HT-29 (cell line): Measurements from ENCODE around the gene PKNOX2. TPM values are rescaled to one million over a fixed set of nuclear protein-coding genes. Genes with fewer than 3 reads are reported as not detected.

Experiments used
- DNase-seq: peaks from one replicate; pipeline ENCODE4 v3.0.0-alpha.2; 2015; ENCODE audit warnings: low spot score
- total RNA-seq: library from RNA; depleted of rRNA; stranded (reverse); fragments of >200 nt; shearing (Covaris generic); gene quantifications from 2 replicates; pipeline ENCODE4 v1.2.3, GENCODE V29; 2014

PKNOX2 gene
- total RNA-seq, 1 experiment from 2014 or later: not detected

DNA sequence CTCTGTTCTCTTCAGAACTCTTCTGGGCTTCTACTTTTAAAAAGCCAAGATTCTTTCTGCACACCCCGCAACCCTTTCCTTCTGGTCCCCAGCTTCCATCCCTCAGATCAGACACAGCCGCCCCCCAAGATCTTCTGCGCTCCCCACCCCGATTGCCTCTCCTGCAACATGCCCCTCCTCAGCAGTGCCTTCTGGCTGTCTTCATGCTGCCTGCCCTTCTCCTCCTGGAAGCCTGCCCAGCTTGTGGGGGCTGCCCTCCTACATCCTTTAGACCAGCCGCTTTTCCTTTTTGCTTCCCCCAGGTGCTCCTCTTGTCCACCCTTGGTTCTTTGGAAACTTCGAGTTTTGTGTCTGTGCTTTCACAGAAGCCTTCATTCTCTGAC, 187.3 kb downstream of the PKNOX2 start:
- no peak for DNase-seq

GRCh38 chr11:125356797-125357196, 192.2 kb downstream of the PKNOX2 start:
- no peak for DNase-seq

DNA sequence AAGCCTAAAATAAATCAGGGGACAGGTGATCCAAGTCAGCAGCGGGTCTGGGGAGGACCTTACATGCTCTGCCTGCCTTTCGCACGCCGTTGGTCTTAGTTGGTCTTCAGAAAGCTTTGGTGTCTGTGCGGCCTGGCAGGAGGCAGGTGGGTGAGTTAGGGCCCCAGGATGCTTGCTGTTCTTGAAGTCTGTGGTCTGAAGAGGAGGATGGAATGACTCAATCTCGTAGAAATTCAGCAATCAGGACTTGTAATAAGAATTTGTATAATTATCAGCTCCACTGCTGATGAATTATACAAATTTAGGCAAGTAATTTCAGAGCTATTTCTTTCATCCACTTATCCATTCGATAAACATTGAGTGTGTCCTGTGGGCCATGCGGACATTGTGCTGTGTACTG, 193.0 kb downstream of the PKNOX2 start:
- no peak for DNase-seq

GRCh38 chr11:125358254-125358840, 193.8 kb downstream of the PKNOX2 start:
- DNase-seq: no peak

DNA sequence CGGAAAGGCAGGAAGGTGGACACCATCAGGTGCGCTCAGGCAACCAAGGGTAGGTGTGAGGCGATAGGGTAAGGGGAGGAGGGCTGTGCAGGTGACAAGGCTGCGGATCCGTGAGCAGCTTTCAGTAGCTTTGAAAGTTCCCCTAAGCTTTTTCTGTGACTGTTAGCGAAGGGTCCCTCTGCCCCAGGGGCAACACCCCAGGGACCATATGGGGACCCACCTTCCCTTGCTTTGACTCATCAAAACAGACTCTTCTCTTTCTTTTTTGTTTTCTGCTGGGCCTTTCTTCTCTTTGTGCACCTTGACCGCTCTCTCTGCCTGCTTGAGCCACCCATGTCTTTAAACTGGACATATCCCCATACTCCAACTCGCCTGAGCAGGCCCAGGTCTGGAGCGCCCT, 194.6 kb downstream of the PKNOX2 start:
- DNase-seq: no peak

- no peak for DNase-seq
Observed at GRCh38 chr11:125360066-125360465, 195.5 kb downstream of the PKNOX2 start.

DNA sequence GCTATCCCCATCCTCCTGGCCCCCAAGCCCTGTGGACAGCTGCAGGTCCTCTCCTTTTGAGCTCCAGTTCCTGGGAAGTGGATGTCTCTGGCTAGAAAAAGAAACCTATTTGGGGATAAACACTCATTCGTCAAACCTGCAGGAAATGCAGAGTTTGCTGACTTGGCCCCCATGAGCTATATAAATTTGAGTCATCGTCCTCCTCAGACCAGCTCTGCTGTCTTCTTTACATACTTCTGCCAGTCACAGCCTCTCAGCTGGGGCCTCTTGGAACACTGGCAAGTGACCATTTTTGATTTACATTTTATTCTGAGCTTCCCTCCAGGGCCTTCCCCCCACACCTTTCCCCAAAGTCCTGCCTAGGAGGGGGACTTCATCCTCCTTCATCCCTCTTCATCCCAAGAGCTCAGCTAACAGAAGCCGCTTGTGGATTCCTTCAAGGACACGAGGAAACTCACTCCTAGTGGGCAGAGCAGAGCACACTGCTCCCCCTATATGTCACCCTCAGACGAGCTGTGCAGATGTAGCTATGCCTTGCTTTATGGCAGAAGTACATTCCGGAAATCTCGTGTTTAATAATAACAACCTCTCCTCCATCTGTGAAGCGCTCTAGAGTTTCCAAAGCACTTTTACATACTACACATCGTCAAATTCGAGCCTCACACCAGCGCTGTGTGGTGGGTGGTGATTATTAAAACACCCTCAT, 199.7 kb downstream of the PKNOX2 start:
- no peak for DNase-seq

- no peak for DNase-seq
Observed at GRCh38 chr11:125365196-125365931, 200.8 kb downstream of the PKNOX2 start.

DNA sequence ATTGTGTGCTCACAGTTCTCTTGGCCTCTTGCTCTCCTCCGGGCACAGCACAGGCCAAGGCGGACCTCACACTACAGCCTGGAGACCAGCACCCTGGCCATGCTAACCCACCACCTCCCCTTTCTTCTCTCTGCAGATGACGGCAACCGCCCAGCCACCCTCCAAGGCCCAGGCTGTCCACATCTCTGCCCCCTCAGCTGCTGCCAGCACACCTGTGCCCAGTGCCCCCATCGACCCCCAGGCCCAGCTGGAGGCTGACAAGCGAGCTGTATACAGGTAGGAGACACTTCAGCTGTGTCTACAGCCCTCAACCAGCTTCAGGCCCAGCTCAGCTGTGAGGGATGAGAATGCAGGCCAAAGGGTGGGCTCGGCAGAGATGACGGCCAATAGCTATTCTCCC, 203.2 kb downstream of the PKNOX2 start:
- DNase-seq: no peak

GRCh38 chr11:125368757-125369156, 204.2 kb downstream of the PKNOX2 start:
- no peak for DNase-seq

DNA sequence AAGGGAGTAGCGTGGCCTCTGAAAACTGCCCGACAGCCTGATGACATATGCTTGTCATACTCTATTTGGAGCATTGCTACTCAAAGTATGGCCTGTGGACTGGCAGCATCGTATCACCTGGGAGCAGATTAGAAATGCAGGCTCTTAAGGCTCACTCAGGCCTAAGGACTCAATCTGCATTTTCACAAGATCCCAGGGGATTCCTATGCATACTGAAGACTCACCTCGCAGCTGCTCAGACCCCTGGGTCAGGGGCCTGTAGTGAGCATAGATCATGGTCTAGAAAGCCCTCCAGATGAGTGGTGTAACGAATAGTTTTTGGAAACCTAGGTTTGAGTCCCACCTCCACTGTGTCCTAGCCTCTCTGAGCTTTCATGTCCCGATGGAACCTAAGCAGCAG, 205.3 kb downstream of the PKNOX2 start:
- no peak for DNase-seq

GRCh38 chr11:125370561-125371389, 206.2 kb downstream of the PKNOX2 start:
- DNase-seq: no peak

DNA sequence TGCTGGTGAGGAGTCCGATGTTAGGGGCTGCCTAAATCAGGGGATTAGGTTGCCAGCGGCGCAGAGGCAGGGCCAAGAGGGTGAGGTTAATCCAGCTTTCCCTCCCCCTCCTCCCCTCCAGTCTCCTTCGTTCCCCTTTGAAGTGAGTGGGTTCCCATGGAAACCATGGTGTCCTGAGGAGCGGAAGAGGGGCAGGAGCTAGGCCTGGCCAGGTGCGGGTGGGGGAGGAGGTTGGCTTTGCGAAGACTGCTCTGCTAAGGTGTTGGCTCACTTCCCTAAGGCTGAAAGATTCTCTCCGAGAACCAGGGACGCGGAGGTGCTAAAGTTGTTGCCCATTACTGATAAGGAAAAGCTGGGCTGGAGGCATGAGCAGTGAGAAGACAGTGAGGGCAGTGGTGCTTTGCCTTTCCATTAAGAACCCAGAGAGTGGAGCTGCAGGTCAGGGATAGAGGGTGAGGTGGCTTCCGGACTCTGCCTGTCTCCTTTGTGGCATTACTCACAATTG, 206.9 kb downstream of the PKNOX2 start:
- DNase-seq: no peak

DNA sequence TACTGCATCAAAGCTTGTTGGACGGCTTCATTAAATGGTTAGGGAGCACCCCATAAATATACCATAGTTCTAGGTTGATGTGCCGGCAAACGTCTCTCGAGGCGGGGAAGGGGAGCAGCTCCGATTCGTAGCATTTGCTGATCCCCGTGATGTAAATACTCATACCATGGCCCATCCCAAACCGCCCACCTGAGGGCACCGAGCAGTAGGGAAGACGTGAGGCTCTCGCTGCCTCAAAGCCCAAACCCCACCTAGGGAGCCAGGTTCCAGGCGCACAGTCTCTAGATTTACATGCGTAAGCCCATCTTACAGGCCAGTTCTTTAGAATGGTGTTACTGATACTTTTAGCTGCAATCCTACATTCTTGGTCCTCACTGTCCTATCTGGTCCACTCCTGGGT, 207.5 kb downstream of the PKNOX2 start:
- no peak for DNase-seq

DNA sequence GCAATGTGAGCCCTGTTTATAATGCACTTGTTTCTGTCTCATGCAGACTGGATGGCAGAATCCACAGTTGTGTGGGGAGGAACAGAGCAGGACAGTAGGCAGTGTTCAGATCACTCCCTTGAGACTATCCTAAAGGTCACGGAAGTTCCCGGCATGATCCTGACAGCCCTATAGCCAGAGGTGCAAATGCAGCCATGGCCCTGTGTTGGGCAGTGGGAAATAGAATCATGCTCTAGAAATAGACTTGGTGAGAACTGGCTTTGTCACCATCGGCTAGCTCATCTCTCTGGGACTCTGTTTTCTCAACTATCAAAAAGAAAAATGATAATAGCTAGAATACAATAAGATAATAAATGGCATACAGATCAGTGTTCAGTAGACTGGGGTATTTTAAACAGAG, 208.4 kb downstream of the PKNOX2 start:
- DNase-seq: no peak

GRCh38 chr11:125373426-125374391, 209.2 kb downstream of the PKNOX2 start:
- no peak for DNase-seq

DNA sequence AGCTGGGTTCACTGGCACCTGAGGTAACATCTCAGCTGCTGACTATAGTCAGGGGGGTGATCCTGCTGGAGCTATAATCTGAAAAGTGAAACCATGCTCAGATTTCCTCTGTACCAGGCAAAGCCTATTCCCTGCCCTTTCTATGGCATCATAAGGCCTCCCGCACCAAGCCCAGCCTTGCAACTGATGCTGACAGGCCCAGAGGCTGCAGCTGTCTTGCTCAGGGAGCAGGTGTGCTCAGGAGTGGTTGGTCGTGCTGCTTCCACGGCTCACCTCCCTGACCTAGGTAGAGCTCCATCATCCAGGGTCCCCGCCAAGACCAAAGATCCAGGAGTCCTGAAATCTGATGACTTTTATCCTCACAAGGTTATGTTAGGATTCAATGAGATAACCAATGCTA, 209.8 kb downstream of the PKNOX2 start:
- no peak for DNase-seq

- DNase-seq: no peak
Observed at GRCh38 chr11:125375146-125375545, 210.6 kb downstream of the PKNOX2 start.

DNA sequence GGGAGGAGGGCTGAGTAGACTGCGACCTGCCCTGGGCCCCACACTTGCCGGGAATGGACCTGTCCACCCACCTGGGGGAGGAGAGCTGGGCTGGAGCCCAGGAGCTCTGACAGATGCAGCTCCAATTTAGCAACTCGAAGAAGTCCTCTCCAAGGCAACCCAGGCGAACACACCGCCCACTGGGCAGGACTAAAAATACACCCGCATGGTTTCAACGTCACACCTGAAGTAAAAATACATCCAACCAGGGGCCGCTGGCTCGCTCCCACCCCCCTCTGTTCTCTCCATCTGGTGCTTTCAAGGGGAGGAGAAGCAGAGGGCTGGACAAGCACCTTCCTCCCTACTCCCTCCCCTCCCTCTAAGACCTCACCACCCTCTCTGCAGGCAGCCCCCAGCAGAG, 211.6 kb downstream of the PKNOX2 start:
- peak; percentile 23 for DNase-seq

DNA sequence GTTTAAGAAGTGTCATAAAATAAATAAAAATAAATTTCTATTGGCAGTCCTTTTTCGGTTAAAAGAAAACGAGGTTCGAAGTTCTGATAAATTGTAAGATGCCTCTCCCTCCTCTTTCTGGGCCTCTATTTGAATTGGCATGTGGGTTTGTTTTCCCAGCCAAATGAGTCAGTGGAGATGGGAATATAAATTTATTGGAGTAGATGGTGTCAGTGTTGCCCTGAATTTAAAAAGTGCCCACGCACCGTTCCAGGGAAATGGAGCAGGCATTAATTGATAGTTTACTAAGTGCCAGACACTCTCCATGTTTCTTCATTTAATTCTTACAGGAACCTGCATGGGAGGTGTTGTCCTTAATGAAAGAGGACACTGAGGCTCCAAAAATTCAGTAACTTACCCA, 212.3 kb downstream of the PKNOX2 start:
- DNase-seq: no peak

- no peak for DNase-seq
Observed at GRCh38 chr11:125378083-125378482, 213.5 kb downstream of the PKNOX2 start.
